ENCODE measurements around the gene SMIM35.

DNA sequence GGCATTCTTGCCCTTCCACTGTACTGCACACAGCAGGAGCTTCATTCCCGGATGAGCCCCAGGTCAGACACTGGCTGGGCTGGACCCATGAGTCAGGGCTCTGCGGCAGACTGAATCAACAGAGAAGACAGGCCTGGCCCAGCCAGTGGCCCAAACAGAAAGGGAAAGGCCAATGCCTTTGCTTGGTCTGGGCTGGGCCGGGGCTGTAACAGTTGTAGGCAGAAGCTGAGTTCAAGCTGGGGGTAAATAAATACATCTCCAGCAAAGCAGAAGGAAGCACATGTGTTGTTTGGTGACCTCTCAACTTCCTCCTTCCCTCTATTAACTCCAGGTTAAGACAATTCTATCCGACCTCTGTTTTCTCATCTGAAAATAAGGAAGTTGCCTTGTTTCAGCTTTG is 1.8 kb upstream of the SMIM35 start:
- TF ChIP-seq POLR2A (IDR thresholded peaks at IDR 0.05) (no peak), CTCF (IDR thresholded peaks at IDR 0.05 in 4 of 5, conservative IDR thresholded peaks at IDR 0.05 in 1 of 5) (no peak)

Measured in gastrocnemius medialis (tissue), 4 donors.